ENCODE results near the gene TUBA3E.
"Not testable (repeated sequence)": the region's sequence is repeated elsewhere in the genome, so short reads cannot be mapped to it uniquely, and the experiment has no call there.

DNA sequence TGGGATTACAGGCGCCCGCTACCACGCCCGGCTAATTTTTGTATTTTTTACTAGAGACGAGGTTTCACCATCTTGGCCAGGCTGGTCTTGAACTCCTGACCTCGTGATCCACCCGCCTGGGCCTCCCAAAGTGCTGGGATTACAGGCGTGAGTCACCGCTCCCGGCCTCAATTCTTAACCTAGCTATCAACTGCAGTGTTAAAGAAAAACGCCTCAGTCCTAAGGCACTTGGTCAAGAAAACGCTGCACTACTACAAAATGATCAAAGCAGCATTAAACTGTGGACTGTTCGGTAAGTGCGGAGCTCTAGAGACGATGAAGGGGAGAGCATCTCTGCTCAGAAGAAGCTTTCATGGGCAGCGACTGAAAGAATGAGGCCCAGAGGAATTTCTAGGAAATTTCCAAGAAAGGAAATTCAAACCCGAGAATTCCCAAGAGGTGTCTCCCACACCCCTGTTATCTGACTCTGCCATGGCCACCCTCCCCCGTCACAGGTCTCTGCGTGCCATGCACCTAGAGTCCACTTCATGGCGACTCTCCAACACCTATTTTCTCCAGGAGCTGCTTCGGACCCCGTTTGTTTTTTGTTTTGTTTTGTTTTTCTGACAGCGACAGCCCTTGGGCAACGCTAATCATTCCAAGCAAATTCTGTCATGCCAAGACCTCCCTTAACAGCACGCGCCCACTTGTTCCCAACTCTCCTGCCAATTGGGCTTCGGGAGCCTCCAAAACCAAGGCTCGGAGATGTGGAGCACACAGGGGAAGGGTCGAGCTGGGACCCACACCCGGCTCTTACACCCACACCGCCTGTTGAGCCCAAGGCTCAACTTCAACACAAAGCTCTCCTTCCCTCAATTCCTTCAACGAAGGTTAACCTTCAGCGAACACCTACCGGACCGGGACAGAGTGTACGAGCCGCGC lies 17.6 kb downstream of the TUBA3E start:
- TF ChIP-seq U2AF2 (optimal IDR thresholded peaks at IDR 0.05; ENCODE audit: low read depth, low read length); POLR2AphosphoS5 (IDR thresholded peaks at IDR 0.05; ENCODE audit: control insufficient read depth, insufficient read depth, low read depth, low read length); ZNF431 (CRISPR knock-in tag; IDR thresholded peaks at IDR 0.05); ZNF449 (CRISPR knock-in tag; IDR thresholded peaks at IDR 0.05); BRD9 (IDR thresholded peaks at IDR 0.05; ENCODE audit: low read depth, partially characterized antibody); POLR2A (conservative IDR thresholded peaks at IDR 0.05); HNRNPUL1 (IDR thresholded peaks at IDR 0.05; ENCODE audit: low read length); ZNF644 (tag; IDR thresholded peaks at IDR 0.05; ENCODE audit: low read depth): not testable (repeated sequence)

All from K562 (cell line).